ENCODE data around the gene INSYN2A.

- TF ChIP-seq, protein P1, sequence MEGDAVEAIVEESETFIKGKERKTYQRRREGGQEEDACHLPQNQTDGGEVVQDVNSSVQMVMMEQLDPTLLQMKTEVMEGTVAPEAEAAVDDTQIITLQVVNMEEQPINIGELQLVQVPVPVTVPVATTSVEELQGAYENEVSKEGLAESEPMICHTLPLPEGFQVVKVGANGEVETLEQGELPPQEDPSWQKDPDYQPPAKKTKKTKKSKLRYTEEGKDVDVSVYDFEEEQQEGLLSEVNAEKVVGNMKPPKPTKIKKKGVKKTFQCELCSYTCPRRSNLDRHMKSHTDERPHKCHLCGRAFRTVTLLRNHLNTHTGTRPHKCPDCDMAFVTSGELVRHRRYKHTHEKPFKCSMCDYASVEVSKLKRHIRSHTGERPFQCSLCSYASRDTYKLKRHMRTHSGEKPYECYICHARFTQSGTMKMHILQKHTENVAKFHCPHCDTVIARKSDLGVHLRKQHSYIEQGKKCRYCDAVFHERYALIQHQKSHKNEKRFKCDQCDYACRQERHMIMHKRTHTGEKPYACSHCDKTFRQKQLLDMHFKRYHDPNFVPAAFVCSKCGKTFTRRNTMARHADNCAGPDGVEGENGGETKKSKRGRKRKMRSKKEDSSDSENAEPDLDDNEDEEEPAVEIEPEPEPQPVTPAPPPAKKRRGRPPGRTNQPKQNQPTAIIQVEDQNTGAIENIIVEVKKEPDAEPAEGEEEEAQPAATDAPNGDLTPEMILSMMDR (conservative IDR thresholded peaks at IDR 0.05) = no peak
- no peak for TF ChIP-seq ZFX (IDR thresholded peaks at IDR 0.05)
Observed at GRCh38 chr10:127153181-127153580, 43.2 kb downstream of the INSYN2A start.

All from C4-2B (cell line).